Measurements from ENCODE around the gene TNC. TPM values are rescaled to one million over a fixed set of nuclear protein-coding genes. Genes with fewer than 3 reads are reported as not detected.

The TNC gene
- total and polyA plus RNA-seq, 2 donors (not counting 3 experiments of a cell fraction or from before 2014, with no cell fraction given) = 0.29 TPM; not detected in 1

DNA sequence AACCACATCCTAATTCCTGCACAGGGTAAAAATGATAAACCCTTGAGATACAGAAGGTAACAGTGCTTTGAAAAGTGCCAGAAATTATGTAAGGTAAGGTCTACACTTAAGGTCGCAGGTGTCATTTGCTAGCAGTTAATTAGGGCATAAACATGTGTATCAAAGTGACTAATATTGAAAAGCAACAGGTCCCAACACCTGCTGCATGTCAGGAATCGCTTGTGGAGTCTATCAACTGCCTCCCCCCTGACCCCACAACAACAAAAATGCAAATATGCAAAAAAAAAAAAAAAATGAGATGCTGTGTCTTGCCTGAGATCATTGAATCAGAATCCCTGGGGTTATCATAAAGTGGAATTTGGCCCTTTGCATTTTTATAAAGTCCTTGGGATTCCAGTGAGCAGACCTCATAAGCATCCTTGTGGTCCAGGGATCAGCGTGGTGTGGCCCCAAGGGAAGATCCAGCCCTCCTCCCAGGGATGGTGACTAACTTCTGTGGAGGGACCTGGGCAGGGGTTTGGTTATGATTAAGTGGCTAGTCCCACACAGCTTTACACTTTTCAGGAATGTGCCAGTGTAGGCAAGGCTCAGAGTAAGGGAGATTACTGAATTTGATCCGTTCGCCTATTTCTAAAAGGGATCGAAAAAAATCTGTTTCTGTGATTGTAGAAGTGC, 95.1 kb downstream of the TNC start:
- no peak for TF ChIP-seq EZH2 (IDR thresholded peaks at IDR 0.05; ENCODE audit: borderline replicate concordance, low read depth, low read length, severe bottlenecking)
- TF ChIP-seq JUN (IDR thresholded peaks at IDR 0.05; ENCODE audit: borderline replicate concordance, insufficient read depth, insufficient read length, low read depth) = no peak
- no peak for TF ChIP-seq POLR2AphosphoS5 (IDR thresholded peaks at IDR 0.05; ENCODE audit: insufficient read depth, low read depth, low read length)
- no peak for TF ChIP-seq POLR2A (IDR thresholded peaks at IDR 0.05; ENCODE audit: low read depth, low read length)
- no peak for TF ChIP-seq CTCF (IDR thresholded peaks at IDR 0.05; ENCODE audit: extremely low read depth in 1 of 2, insufficient read depth in 1 of 2, low read depth in 1 of 2, low read length in 2 of 2)
- TF ChIP-seq FOS (IDR thresholded peaks at IDR 0.05; ENCODE audit: borderline replicate concordance, insufficient read depth, low read length) = no peak
- no peak for TF ChIP-seq GATA2 (IDR thresholded peaks at IDR 0.05; ENCODE audit: insufficient read depth, insufficient read length, low read depth, low read length)
- no peak for DNase-seq (ENCODE audit: low read depth, low spot score)
- no peak overlapping the region for H3K4me3 ChIP-seq (replicated peaks in 1 of 3; ENCODE audit: insufficient read depth in 1 of 3, low read depth in 1 of 3, low read length in 3 of 3)
- dilution Hi-C loops (cut with MboI; ENCODE audit: extremely low pct_ligation_motif_present, low sequenced_read_pairs) (no loop called here), intact Hi-C loops (cut with micrococcal nuclease) (no loop called here)
- ChIA-PET POLR2A (no interaction called here), CTCF (no interaction called here)
- no peak for FAIRE-seq
- no peak overlapping the region for H2AFZ ChIP-seq (ENCODE audit: low read depth, low read length)
- H3K79me2 ChIP-seq (ENCODE audit: control insufficient read depth, insufficient read depth, low read length) = no peaks in the 10 kb centered on the region
- BruUV-seq (replicated peaks) = no TSS peak
- H3K9me1 ChIP-seq (replicated peaks; ENCODE audit: control insufficient read depth, extremely low read depth, insufficient read depth, low read length) = no peaks in the 10 kb centered on the region
- H3K9me3 ChIP-seq (replicated peaks; ENCODE audit: control insufficient read depth, insufficient read depth, low read length) = no peaks in the 10 kb centered on the region
- no peaks in the 10 kb centered on the region for H3K4me1 ChIP-seq (ENCODE audit: control insufficient read depth, extremely low read depth, insufficient read depth, low read length)
- H3K36me3 ChIP-seq (ENCODE audit: control insufficient read depth in 2 of 2, extremely low read depth in 1 of 2, insufficient read depth in 2 of 2, low read length in 2 of 2) = no peaks in the 10 kb centered on the region
- no peak overlapping the region for H3K4me2 ChIP-seq (ENCODE audit: insufficient read depth, low read length)
- H3K27ac ChIP-seq (ENCODE audit: insufficient read depth, low read depth, low read length) = no peak overlapping the region
- no peaks in the 10 kb centered on the region for H4K20me1 ChIP-seq (replicated peaks; ENCODE audit: control insufficient read depth, extremely low read depth, insufficient read depth, low read length)
- no peaks in the 10 kb centered on the region for H3K27me3 ChIP-seq (ENCODE audit: control insufficient read depth in 2 of 2, insufficient read depth in 2 of 2, low read length in 2 of 2)
- H3K9ac ChIP-seq (replicated peaks; ENCODE audit: extremely low read depth, insufficient read depth, low read length) = no peak overlapping the region

All from endothelial cell of umbilical vein (primary cell).